PC-9 (cell line): ENCODE data around the gene WFDC1. TPM values are rescaled to one million over a fixed set of nuclear protein-coding genes. Genes with fewer than 3 reads are reported as not detected.

Source experiments
- BruUV-seq: library from RNA; stranded (reverse); fragments of 400-500 nt; replicated peaks from 2 replicates; lab custom pipeline; 2021; lab: Mats Ljungman, UMichigan
- CTCF ChIA-PET: fragments of 300-600 bp; sonication (Branson Sonifier 250); formaldehyde crosslinking; loops from one replicate; lab custom pipeline; 2022; ENCODE audit warnings: antibody characterized with exemption; lab: Charles Lee
- POLR2A ChIA-PET: fragments of 300-600 bp; sonication (Branson Sonifier 250); formaldehyde crosslinking; loops from one replicate; lab custom pipeline; 2022; ENCODE audit warnings: antibody characterized with exemption; ENCODE audit not compliant: unreplicated experiment; lab: Charles Lee
- DNase-seq, 2 experiments: peaks; one replicate each; pipeline versions ENCODE4 v3.0.0 to v3.0.0-alpha.2; 2015 to 2022; ENCODE audit warnings: mixed read lengths in 1 of 2
- H2AFZ ChIP-seq: fragments of 200-600 bp; sonication (generic); 2 replicates; pipeline ENCODE4 v1.8.1; 2017; ENCODE audit warnings: antibody characterized with exemption
- H3F3A ChIP-seq: fragments of 200-600 bp; sonication (generic); 2 replicates; pipeline ENCODE4 v1.8.1; 2017; ENCODE audit warnings: antibody characterized with exemption, mild to moderate bottlenecking, low read depth; ENCODE audit not compliant: insufficient read depth
- H3K27ac ChIP-seq: fragments of 200-600 bp; sonication (generic); 2 replicates; pipeline ENCODE4 v1.6.1; 2016; ENCODE audit warnings: mixed run types
- H3K27me3 ChIP-seq: fragments of 200-600 bp; sonication (generic); 2 replicates; pipeline ENCODE4 v1.6.1; 2016; ENCODE audit warnings: low read depth, mixed run types; ENCODE audit not compliant: insufficient read depth
- H3K36me3 ChIP-seq: fragments of 200-600 bp; sonication (generic); 2 replicates; pipeline ENCODE4 v1.6.1; 2016; ENCODE audit warnings: low read depth, mixed run types
- H3K4me1 ChIP-seq: fragments of 200-600 bp; sonication (generic); replicated peaks from 2 replicates; pipeline ENCODE4 v1.6.1; 2016; ENCODE audit warnings: mixed run types; ENCODE audit not compliant: insufficient read depth
- H3K4me2 ChIP-seq: fragments of 200-600 bp; sonication (generic); 2 replicates; pipeline ENCODE4 v1.6.1; 2017; ENCODE audit warnings: mixed run types
- H3K4me3 ChIP-seq: fragments of 200-600 bp; sonication (generic); 2 replicates; pipeline ENCODE4 v1.6.1; 2016; ENCODE audit warnings: mixed run types
- H3K79me2 ChIP-seq: fragments of 200-600 bp; sonication (generic); 2 replicates; pipeline ENCODE4 v1.6.1; 2017; ENCODE audit warnings: low read depth, mixed run types
- H3K9me2 ChIP-seq: fragments of 200-600 bp; sonication (generic); 2 replicates; pipeline ENCODE4 v1.8.1; 2017; ENCODE audit warnings: mild to moderate bottlenecking; ENCODE audit not compliant: insufficient read depth
- H3K9me3 ChIP-seq: fragments of 200-600 bp; sonication (generic); 2 replicates; pipeline ENCODE4 v1.8.1; 2016; ENCODE audit warnings: low read depth; ENCODE audit not compliant: insufficient read depth
- H4K20me1 ChIP-seq: fragments of 200-600 bp; sonication (generic); 2 replicates; pipeline ENCODE4 v1.8.1; 2017; ENCODE audit not compliant: insufficient read depth
- EZH2 ChIP-seq: fragments of 200-600 bp; sonication (generic); IDR thresholded peaks from 2 replicates; pipeline ENCODE4 v1.8.0; 2017; ENCODE audit warnings: antibody characterized with exemption, low read depth
- intact Hi-C: fragments of 100-400 bp; cut with micrococcal nuclease; formaldehyde crosslinking; loops from one replicate; pipeline ENCODE4 v1.10.0; 2022; ENCODE audit not compliant: unreplicated experiment
- total RNA-seq: library from RNA; stranded (reverse); gene quantifications from 2 replicates; pipeline ENCODE4 v1.2.3, GENCODE V29; 2021
- TF ChIP-seq, protein P1 (sequence below): fragments of 200-600 bp; sonication (generic); conservative IDR thresholded peaks from 2 replicates; pipeline ENCODE4 v1.6.1; 2017; ENCODE audit warnings: mixed run types, antibody characterized with exemption, mild to moderate bottlenecking, moderate library complexity

Gene WFDC1
- total RNA-seq, 1 experiment from 2014 or later, result not detected

DNA sequence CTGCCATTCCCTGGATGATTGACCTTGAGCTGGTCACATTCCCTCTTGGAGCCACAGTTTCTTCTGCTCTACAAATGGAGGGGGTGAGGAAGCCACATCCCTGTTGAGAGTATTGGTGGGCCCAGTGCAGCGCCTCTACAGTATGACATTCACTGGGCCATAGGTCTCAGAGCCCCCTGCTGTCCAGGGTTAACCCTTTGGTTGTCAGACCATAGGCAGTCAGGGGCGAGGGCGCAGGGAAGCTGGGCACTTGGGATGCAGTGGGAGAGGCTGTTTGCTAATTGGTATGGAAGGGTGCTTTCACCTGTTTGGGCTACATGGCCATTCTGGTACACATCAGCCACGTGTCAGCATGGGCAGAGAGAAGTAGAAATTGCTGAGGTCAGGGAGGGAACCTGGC, 27.3 kb upstream of the WFDC1 start:
- Histone ChIP-seq H3K9me3 (peaks cover 2% of the 10 kb centered on the region; the same call in 1 of the 2 replicates), H3F3A (no peaks in the 10 kb centered on the region), H2AFZ (no peak overlapping the region), H3K27ac (no peak overlapping the region), H3K9me2 (no peaks in the 10 kb centered on the region), H3K36me3 (no peaks in the 10 kb centered on the region), H3K4me2 (no peak overlapping the region), H3K27me3 (no peaks in the 10 kb centered on the region), H3K4me1 (no peaks in the 10 kb centered on the region), H4K20me1 (no peaks in the 10 kb centered on the region), H3K4me3 (no peak overlapping the region), H3K79me2 (no peaks in the 10 kb centered on the region)
- no peak for DNase-seq
- TF ChIP-seq, protein P1, sequence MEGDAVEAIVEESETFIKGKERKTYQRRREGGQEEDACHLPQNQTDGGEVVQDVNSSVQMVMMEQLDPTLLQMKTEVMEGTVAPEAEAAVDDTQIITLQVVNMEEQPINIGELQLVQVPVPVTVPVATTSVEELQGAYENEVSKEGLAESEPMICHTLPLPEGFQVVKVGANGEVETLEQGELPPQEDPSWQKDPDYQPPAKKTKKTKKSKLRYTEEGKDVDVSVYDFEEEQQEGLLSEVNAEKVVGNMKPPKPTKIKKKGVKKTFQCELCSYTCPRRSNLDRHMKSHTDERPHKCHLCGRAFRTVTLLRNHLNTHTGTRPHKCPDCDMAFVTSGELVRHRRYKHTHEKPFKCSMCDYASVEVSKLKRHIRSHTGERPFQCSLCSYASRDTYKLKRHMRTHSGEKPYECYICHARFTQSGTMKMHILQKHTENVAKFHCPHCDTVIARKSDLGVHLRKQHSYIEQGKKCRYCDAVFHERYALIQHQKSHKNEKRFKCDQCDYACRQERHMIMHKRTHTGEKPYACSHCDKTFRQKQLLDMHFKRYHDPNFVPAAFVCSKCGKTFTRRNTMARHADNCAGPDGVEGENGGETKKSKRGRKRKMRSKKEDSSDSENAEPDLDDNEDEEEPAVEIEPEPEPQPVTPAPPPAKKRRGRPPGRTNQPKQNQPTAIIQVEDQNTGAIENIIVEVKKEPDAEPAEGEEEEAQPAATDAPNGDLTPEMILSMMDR, result no peak
- TF ChIP-seq EZH2, result no peak
- POLR2A ChIA-PET, result no interaction called here
- CTCF ChIA-PET, result interaction anchor here (1.1 kb wide), 1 partner anchor 19 kb away, joined by 4 read pairs; no protein-coding TSS in a partner anchor
- intact Hi-C loops, result no loop called here
- no TSS peak for BruUV-seq

DNA sequence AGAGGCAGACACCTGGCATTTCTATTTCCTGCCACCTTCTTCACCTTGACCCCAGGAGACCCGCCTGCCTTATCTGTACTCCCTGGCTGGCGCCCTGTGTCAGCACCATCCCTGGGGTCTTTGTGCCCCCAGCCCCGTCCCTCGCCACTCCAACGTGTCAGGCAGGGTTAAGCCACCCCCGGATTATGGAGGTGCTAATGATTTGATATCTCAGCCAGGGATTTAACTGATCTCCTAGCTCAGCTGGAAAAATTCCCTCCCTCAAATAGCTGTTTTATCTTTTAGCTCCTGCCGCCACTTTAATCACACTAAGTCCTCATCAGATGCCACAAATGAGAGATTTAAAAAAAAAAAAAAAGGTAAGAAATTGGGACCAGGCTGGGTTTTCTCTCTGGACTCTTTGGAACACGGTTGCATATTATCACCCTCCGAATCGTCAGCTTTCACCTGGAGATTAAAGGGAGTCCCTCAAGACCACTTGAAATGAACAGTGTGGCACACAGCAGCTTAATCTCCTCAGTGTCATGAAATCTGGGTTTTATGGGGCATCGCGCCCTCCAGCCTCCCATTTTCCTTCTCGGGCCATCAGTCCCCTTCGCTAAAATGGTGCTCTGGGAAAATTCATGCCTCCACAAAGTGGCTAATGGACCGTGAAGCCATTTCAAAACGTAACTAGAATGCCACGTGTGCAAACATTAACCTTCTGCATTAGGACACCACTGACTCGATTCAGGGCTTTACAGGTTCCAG, 26.2 kb upstream of the WFDC1 start:
- no peak overlapping the region for H2AFZ ChIP-seq
- H3K4me3 ChIP-seq, result no peak overlapping the region
- TF ChIP-seq, protein P1, result no peak
- no peak for TF ChIP-seq EZH2
- H3K36me3 ChIP-seq, result no peaks in the 10 kb centered on the region
- ChIA-PET CTCF (interaction anchor here (0.6 to 0.9 kb wide), 2 partner anchors 13 to 410 kb away, joined by 4 to 6 read pairs; no protein-coding TSS in a partner anchor), POLR2A (interaction anchor here (0.6 kb wide), 1 partner anchor 99 kb away, joined by 9 read pairs; no protein-coding TSS in a partner anchor)
- H3K27ac ChIP-seq, result no peak overlapping the region
- no peaks in the 10 kb centered on the region for H3F3A ChIP-seq
- H3K9me2 ChIP-seq, result no peaks in the 10 kb centered on the region
- peaks cover 4% of the 10 kb centered on the region; the same call in 1 of the 2 replicates for H3K9me3 ChIP-seq
- no peaks in the 10 kb centered on the region for H3K4me1 ChIP-seq
- no peak for DNase-seq
- no peaks in the 10 kb centered on the region for H3K27me3 ChIP-seq
- no TSS peak for BruUV-seq
- H3K79me2 ChIP-seq, result no peaks in the 10 kb centered on the region
- intact Hi-C loops, result no loop called here
- H3K4me2 ChIP-seq, result no peak overlapping the region
- H4K20me1 ChIP-seq, result no peaks in the 10 kb centered on the region

DNA sequence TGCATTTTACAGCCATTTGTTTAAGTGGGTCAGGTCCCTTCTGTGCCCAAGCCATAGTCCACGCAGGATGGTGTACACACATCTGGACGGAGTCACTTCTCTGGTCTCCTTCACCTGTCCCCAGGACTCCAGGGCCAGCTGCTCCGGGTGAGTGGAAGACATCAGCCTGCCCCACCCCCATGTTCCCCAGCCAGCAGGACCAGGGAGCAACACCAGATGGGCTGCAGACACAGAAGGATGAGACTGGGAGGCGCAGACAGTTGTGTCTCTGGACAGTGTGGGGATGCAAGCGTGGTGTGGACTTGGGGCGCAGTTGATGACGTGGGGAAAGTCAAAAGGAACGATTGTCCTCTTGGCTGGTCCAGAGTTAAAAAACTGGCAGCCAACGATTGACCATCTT, 24.6 kb upstream of the WFDC1 start:
- intact Hi-C loops, result no loop called here
- Histone ChIP-seq H3K4me3 (no peak overlapping the region), H3K9me3 (peaks cover 4% of the 10 kb centered on the region; the same call in 1 of the 2 replicates), H4K20me1 (no peaks in the 10 kb centered on the region), H3K4me1 (no peaks in the 10 kb centered on the region), H2AFZ (no peak overlapping the region), H3K27me3 (no peaks in the 10 kb centered on the region), H3K27ac (no peak overlapping the region), H3K79me2 (no peaks in the 10 kb centered on the region), H3F3A (no peaks in the 10 kb centered on the region), H3K36me3 (no peaks in the 10 kb centered on the region), H3K9me2 (no peaks in the 10 kb centered on the region), H3K4me2 (no peak overlapping the region)
- CTCF ChIA-PET, result no interaction called here
- no peak for DNase-seq
- POLR2A ChIA-PET, result no interaction called here
- BruUV-seq, result no TSS peak
- TF ChIP-seq EZH2, result no peak
- TF ChIP-seq, protein P1, result no peak
